Cortex of kidney (tissue), 1 donor: ENCODE data around the gene RAET1L.
"Not testable (repeated sequence)": the region's sequence is repeated elsewhere in the genome, so short reads cannot be mapped to it uniquely, and the experiment has no call there.

Experiments
- DNase-seq: peaks from one replicate; lab custom pipeline; 2025; lab: John Stamatoyannopoulos, UW

Gene RAET1L

GRCh38 chr6:150025201-150025917 is at the start of gene RAET1L:
Gene RAET1L (minus strand): TSS chr6:150025532. CDS start chr6:150025471, 61 bp downstream.
- no peak for DNase-seq

GRCh38 chr6:150075034-150075421 is 49.7 kb upstream of the RAET1L start:
- no peak for DNase-seq

GRCh38 chr6:150074396-150075033 is 49.2 kb upstream of the RAET1L start:
- not testable (repeated sequence) for DNase-seq

- no peak for DNase-seq
Measured at GRCh38 chr6:150072201-150072600, 46.9 kb upstream of the RAET1L start.

- DNase-seq = no peak
Measured at GRCh38 chr6:150070236-150070818, 45.0 kb upstream of the RAET1L start.

- DNase-seq = no peak
Measured at GRCh38 chr6:150069706-150070105, 44.4 kb upstream of the RAET1L start.

- no peak for DNase-seq
Measured at GRCh38 chr6:150068720-150069648, 43.7 kb upstream of the RAET1L start, which contains the start of gene ULBP3. Gene ULBP3 (minus strand): TSS chr6:150069121. CDS start chr6:150069066, 55 bp downstream.

GRCh38 chr6:150068151-150068550 is 42.8 kb upstream of the RAET1L start:
- DNase-seq = no peak

GRCh38 chr6:150065083-150065482 is 39.8 kb upstream of the RAET1L start:
- no peak for DNase-seq

- no peak for DNase-seq
Measured at GRCh38 chr6:150063640-150064039, 38.3 kb upstream of the RAET1L start.

- not testable (repeated sequence) for DNase-seq
Measured at GRCh38 chr6:150059973-150060372, 34.6 kb upstream of the RAET1L start.

- DNase-seq = no peak
Measured at GRCh38 chr6:150058986-150059385, 33.7 kb upstream of the RAET1L start.

GRCh38 chr6:150058231-150058792 is 33.0 kb upstream of the RAET1L start:
- DNase-seq = no peak

- DNase-seq = no peak
Measured at GRCh38 chr6:150057501-150057951, 32.2 kb upstream of the RAET1L start.

GRCh38 chr6:150056916-150057315 is 31.6 kb upstream of the RAET1L start:
- DNase-seq = no peak

- DNase-seq = no peak
Measured at GRCh38 chr6:150056156-150056555, 30.8 kb upstream of the RAET1L start.

GRCh38 chr6:150055131-150055530 is 29.8 kb upstream of the RAET1L start:
- DNase-seq = no peak

GRCh38 chr6:150053450-150053849 is 28.1 kb upstream of the RAET1L start:
- DNase-seq = no peak

GRCh38 chr6:150050846-150051245 is 25.5 kb upstream of the RAET1L start:
- DNase-seq = no peak

GRCh38 chr6:150048099-150048498 is 22.8 kb upstream of the RAET1L start:
- no peak for DNase-seq

GRCh38 chr6:150046943-150047342 is 21.6 kb upstream of the RAET1L start:
- no peak for DNase-seq
